Measurements from ENCODE around the gene CHST11.

- no peak for TF ChIP-seq NONO (IDR thresholded peaks at IDR 0.05; ENCODE audit: low read depth in 2 of 2, low read length in 1 of 2)
- TF ChIP-seq MXI1 (IDR thresholded peaks at IDR 0.05; ENCODE audit: low read depth, low read length) = no peak
- no peak for TF ChIP-seq CBX3 (IDR thresholded peaks at IDR 0.05; ENCODE audit: borderline replicate concordance in 1 of 2, low read length in 2 of 2)
- no peak for TF ChIP-seq EP400 (IDR thresholded peaks at IDR 0.05)
- no peak for TF ChIP-seq SIN3A (IDR thresholded peaks at IDR 0.05; ENCODE audit: borderline replicate concordance in 2 of 2, control insufficient read depth in 1 of 2, low read depth in 2 of 2, low read length in 2 of 2)
- no peak for TF ChIP-seq NFRKB (IDR thresholded peaks at IDR 0.05; ENCODE audit: low read depth)
- no peak for TF ChIP-seq POLR2AphosphoS5 (IDR thresholded peaks at IDR 0.05; ENCODE audit: control insufficient read depth, insufficient read depth, low read depth, low read length)
These were observed 78.1 kb downstream of the CHST11 start for GRCh38 chr12:104534857-104535248.
